Suppressor macrophage treated with lipopolysaccharide for 1 hour (primary cell): ENCODE results near the gene SLC1A7.

Experiments used
- DNase-seq, 3 donors: peaks; one replicate each; pipeline ENCODE4 v3.0.0-alpha.2; 2020 to 2022

Gene SLC1A7

GRCh38 chr1:53074313-53075154, 67.9 kb downstream of the SLC1A7 start:
- DNase-seq, result no peak

GRCh38 chr1:53073868-53074311, 68.5 kb downstream of the SLC1A7 start:
- DNase-seq, result no peak

GRCh38 chr1:53073287-53073686, 69.2 kb downstream of the SLC1A7 start:
- no peak for DNase-seq

- no peak for DNase-seq
Measured at GRCh38 chr1:53071915-53072314, 70.5 kb downstream of the SLC1A7 start.

DNA sequence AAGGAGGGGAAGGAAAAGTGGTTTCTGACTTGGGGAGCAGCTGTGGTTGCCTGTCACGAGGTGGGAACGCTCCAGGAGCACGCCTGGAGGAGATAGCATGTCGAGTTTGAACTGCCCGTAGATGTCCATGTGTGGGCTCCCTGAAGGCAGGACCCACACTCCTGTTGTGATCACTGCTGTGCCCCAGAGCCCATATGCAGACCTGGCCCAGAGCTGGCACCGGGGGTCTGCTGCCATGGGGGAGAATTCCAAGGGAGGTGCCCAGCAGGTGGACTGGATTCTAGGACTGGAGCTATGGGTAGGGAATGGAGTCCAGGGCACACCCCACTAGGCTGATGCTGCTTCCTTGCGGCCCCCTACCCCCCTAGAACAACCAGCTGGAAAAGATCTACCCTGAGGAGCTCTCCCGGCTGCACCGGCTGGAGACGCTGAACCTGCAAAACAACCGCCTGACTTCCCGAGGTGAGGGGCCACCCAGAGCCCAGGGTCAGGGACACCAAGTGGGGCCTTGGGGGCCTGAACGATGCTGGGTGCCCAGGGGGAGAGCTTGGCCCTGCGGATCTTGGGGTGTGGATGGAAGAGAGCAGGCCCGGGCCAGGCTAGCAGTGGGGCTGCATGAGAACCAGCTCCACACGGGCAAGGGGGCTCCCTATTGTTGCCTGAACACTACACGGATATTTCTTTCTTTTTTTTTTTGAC, 71.1 kb downstream of the SLC1A7 start:
- DNase-seq, result no peak

GRCh38 chr1:53070621-53071020, 71.8 kb downstream of the SLC1A7 start:
- DNase-seq, result no peak

DNA sequence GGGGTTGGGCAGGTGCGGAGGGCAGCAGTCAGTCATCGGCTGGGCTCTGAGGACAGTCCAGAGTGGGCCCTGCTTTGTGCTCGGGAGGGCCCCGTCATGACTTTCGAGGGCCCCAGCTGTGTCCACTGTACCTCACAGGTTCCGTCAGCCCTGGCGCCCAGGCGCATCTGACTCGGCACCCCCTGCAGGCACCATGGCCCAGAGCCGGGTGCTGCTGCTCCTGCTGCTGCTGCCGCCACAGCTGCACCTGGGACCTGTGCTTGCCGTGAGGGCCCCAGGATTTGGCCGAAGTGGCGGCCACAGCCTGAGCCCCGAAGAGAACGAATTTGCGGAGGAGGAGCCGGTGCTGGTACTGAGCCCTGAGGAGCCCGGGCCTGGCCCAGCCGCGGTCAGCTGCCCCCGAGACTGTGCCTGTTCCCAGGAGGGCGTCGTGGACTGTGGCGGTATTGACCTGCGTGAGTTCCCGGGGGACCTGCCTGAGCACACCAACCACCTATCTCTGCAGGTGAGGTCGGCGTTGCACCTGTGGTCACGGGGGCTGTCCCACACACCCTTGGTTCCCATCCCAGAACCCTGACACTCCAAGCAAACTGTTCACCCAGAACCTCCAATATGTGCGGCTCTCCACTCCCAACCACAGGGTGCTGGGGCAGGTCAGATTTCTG, 72.6 kb downstream of the SLC1A7 start:
- DNase-seq, result no peak

DNA sequence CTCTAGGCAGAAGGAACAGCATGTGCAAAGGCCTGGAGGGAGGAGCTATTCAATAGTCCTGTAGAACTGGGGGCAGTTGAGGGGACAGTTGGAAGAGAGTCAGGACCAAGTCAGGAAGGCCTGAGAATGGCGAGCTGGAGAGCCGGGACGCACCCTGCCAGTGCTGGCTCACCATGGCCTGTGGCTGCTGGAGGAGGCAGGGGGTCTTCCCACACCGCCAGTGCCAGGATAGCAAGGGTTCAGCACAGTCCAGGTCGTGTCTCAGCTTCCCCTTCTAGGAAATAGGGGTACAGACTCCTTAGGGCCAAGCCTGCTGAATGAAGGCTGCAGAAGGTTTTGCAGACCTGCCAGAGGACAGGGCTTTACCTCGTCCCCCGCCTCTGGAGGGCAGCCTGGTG, 73.2 kb downstream of the SLC1A7 start:
- DNase-seq, result no peak

GRCh38 chr1:53068314-53069099, 73.9 kb downstream of the SLC1A7 start:
- DNase-seq, result no peak

GRCh38 chr1:53067886-53068285, 74.6 kb downstream of the SLC1A7 start:
- no peak for DNase-seq

- no peak for DNase-seq
Measured at GRCh38 chr1:53066891-53067738, 75.3 kb downstream of the SLC1A7 start.

GRCh38 chr1:53066488-53066887, 76.0 kb downstream of the SLC1A7 start:
- no peak for DNase-seq

- DNase-seq, result no peak
Measured at GRCh38 chr1:53065391-53065790, 77.0 kb downstream of the SLC1A7 start.

DNA sequence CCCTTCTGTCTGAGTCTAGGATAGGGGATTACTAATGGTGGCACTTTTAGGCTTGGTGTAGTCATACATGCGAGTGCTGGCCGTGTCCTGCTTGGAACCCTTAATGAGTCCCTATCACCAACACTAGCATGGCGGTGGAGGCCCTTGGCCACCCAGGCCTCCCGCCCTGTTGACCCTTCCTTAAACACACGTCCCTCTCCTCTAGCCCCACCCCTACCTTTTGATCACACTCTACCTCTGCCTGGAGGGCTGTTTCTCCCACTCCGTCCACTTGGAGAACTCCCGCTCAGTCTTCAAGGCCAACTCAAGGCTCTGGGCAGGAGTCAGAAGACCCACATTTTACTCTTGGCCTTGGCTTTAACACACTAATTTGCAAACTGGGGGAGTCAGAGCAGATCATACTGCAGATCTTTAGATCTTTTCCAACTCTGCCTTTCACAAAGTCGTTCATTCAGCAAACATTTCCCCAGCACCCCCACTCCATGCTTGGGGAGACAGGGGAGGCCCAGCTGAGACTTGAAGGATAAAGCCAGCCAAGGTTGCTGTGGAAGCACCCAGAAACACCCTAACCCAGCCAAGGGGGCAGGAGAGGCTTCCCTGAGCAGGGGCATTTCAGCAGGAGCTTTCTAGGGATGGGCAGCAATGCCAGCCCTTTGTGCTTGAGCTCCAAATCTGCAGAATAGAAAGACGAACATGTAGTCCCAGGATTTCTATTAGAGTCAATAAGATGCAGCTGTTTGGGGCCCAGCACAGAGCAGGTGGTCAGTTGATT, 78.5 kb downstream of the SLC1A7 start:
- DNase-seq, result no peak

DNA sequence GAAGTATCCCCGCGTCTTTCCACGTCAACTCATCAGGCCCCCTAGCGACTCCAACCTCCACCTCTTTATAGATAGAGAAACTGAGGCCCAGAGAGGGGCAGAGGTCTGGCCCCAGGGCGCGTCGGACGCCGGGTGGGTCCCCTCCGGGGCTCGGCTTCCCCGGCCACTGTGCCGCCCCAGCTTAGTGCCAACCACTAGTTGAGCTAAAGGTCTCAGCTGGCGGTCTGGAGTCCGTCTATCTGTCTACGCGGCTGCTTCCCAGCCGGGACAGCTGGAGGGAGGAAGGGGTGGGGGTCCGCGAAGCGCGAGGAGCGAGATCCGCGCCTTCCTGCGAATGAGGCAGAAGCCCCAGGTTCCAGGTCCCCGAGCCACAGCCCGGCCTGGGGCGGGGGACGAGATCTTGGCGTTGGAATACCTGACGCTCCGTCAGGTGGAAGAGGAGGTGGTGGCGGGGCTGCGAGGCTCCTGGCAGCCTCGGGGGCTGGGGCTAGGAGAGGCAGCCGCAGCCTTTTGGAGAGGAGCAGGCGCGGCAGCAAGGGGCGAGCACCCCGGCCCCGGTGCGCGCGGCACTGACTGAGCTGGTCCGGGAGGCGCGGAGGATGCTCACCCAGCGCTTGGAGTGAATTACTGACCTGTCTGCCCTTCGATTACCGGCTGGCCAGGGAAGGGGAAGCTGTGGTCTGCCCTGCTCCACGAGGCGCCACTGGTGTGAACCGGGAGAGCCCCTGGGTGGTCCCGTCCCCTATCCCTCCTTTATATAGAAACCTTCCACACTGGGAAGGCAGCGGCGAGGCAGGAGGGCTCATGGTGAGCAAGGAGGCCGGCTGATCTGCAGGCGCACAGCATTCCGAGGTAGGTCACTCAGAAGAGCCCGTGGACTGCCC, 79.5 kb downstream of the SLC1A7 start:
- no peak for DNase-seq

- DNase-seq, result peak in 1 of 3 donors; percentile 7
Measured at GRCh38 chr1:53061859-53062707, 80.4 kb downstream of the SLC1A7 start, which contains the start of gene PODN. Gene PODN, plus strand, starts transcription at chr1:53062213. Its CDS starts 7,643 bp downstream, at chr1:53069856.

DNA sequence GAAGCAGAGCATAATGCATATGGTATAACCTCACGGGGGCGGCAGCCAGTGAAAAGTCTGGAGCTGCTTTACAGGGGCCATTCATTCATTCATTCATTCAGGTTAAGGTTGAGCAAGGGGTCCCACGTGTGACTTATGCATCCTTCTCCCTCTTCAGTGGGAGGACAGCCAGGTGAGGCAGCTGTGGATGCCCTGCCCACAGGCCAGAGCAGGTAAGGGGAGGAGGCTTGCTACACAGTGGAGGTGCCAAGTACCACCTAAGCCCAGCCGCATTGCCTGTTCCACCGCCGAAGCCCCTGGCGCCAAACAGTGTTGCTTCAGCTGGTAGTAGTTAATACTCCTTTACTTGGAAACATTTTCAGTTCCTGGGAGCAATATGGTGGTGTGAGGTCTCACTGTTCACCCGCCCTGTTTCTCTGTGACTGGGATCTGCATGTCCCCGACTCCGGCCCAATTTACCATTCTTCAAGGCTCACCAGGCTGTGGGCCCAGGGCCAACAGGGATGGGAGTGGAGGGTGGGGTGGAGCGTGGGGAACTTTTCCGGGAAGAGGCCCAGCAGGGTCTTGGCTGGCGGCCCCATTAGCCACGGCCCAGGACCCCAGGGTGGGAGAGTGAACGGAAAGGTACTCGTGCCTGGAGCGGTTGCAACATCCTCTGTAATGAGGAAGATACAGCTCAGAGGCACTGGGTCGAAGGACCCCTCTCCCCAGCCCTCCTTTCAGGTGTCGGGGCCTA, 81.1 kb downstream of the SLC1A7 start:
- no peak for DNase-seq

DNA sequence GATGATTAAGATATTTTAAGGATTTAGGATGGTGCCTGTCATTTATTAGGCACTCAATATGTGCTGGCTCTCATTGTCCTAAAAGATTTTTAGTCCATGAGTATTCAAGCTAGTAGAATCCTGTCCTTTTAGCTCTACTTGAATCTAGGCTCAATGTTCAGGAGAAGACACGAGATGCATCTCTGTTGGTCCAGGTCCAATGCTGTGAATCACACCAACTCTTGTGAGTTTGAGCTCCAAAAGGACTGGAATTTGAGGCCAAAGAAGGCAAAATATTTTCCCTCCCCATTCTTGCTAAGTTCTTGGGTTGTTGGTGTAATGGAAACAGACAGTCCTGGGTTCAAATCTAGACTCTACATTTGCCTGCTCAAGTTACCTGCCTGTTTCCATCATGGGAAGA, 81.9 kb downstream of the SLC1A7 start:
- DNase-seq, result no peak
